GM21381 (cell line): ENCODE data around the gene AHCY.

Experiments
- ATAC-seq: cut with Tn5 transposase; IDR thresholded peaks from one replicate; pipeline ENCODE4 v1.9.1; 2021; ENCODE audit warnings: mild to moderate bottlenecking, moderate library complexity; ENCODE audit not compliant: unreplicated experiment

Gene AHCY

DNA sequence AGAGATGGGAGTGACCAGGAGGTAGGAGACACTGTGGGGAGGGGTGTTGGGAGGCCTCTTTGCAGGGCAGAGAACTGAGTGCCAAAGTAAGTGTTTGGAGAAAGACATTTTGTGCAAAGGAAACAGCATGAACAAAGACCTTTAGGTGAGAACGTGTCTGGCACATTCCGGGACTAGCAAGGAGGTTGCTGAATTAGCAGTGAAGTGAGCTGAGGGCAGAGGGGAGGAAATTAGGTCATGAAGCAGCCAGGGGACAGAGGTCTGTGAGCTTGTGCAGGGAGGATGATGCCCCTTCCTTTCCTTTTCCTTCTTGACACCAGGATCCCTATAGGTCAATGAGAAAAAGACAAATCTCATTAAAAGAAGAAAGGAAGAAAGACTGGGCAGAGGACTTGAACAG, 21.4 kb upstream of the AHCY start:
- ATAC-seq = no peak

DNA sequence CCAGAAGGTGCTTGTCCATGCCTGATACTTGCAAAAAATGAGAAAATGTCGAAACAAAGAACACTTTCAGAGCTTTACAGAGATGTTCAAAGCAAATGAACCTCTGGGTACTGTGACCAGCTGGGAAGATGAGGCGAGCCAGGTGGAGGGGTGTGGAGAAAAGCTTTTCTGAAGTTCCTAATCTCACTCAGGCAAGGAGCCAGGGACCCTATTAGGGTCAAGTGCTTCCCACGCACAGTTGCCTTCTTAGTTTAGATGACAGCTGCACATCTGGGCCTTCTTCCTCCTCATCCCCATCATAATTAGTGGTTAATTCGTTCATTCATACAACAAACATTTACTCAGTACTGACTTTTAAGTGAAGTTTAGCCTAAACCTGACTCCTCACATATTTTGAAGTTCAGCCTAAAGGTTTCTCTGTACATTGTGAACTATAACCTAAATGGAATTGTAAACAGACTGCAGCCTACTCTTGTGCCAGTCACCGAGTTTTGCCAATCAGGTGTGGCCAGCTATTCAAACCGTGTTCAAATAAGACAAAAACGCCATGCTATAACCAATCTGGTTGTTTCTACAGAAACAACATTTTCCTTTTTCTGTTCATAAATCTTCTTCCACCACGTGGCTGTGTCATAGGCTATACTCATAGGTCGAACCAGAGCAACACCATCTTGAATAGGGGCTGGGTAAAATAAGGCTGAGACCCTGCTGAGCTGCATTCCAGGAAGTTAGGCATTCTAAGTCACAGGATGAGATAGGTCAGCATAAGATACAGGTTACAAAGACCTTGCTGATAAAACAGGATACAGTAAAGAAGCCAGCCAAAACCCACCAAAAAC, 19.3 kb upstream of the AHCY start:
- ATAC-seq = no peak

DNA sequence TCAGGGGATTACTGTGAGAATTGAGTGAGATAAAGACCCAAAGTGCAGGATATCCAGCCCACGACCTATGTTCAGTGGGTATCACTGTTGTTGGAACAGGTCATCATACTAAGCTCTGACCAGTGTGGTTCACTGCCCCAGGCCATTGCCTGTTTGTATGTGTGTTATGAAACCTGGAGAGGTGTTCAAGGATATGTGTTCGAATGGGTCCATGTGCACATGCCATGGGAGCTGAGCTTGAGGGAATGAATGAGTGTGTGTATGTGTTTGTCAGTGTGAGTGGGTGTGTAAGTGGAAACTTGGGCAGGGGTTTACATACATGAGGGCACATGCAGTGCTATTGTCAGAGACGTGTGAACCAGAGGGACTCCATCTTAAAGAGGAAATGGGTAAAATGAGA, 17.7 kb upstream of the AHCY start:
- ATAC-seq = no peak

DNA sequence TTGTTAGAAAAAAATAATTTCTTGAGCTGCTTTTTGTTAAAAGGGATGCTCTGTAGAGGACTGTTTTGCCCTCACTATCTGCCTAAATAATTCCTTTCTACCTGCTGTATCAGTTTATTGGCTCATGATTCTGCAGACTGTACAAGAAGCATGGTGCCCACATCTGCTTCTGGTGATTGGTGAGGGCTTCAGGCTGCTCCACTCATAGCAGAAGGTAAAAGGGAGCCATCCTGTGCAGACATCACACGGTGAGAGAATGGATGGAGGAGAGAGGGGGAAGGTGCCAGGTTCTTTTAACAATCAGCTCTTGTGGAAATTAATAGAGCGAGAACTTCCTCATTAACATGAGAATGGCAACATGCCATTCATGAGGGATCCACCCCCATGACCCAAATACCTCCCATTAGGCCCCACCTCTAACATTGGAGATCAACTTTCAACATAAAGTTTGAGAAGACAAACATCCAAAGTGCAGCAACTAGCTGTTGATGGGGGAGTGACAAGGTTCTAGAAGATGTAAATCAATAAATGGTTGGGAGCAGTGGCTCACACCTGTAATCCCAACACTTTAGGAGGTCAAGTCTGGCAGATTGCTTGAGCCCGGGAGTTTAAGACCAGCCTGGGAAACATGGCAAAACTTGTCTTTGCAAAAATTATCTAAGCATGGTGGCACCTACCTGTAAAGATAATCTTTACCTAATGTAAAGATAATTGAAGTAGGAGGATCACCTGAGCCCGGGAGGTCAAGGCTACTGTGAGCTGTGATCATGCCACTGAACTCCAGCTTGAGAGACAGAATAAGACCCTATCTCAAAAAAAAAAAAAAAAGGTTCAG, 15.7 kb upstream of the AHCY start:
- ATAC-seq = no peak

DNA sequence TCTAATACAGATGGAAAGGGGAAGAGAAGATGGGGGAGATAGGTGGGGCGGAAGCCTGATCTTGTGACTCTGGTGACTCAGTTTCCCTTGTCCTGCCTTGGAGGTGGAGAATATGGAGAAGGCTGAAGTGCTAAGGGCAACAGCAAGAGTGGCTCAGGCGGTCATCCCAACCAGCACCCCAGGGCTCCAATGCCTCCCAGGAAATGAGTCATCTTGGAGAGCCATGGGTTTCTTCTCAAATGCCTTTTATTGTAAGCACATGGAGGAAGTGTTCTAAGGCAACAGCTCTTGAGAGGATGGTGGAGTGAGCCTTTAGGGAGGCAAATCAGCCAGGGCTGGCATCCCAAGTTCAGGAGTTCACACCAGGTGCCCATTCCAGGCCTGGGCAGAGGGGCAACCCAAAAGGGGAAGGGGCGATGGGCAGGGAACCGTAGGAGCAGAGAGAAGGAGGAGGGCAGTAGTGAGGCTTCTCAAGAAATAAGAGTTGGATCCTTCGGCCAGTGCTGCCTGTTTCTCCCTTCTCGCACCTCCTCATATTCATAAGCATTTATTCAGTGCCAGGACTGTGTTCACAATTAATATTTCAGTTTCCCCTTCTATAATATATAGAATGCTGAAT, 13.2 kb upstream of the AHCY start:
- ATAC-seq = no peak

DNA sequence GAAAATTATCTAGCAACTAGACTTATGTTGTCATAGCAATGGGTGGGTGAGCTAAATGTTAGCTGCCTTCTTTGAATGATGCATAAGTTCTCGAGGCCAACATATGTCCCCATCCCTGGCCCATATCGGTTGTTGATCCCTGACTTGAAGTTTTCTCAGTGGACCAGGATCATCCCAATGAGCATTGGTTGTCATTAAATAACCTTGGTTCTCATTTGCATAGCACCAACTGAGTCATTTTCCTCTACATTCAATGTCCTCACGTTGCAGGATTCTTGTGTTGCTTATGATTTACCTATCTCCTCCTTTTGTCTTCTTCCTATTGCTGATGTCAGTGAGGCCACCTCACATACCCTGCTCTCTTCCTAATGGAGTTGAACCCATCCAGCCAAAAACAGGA, 12.1 kb upstream of the AHCY start:
- no peak for ATAC-seq

DNA sequence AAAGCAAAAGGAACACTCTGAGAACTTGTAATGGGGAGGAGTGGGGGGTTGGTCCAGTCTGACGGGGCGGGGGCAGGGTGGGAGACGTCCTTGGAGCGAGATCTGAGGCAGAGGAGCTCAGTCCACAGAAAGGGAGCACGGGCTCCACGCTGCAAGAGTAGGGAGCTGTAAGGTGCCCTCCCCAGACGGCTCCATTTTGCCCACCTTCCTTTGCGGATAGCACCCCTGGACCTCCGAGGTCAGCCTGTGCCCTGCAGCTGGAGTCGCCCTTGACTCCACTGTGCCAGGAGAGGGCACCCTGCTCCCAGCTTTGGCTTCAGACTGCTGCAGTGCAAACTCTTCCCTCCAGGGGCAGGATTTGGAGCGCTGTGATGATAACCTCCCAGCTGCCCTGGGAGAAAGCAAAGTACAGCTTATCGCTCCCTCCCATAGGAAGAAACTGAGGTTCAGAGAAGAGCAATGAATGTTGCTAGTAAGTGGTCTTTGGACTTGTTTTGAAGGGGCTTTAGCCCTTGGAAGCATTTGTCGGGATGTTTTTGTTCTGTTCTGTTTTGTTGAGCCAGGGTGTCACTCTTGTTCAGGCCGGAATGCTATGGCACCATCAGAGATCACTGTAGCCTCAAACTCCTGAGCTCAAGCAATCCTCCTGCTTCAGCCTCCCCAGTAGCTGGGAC, 9.5 kb upstream of the AHCY start:
- no peak for ATAC-seq

DNA sequence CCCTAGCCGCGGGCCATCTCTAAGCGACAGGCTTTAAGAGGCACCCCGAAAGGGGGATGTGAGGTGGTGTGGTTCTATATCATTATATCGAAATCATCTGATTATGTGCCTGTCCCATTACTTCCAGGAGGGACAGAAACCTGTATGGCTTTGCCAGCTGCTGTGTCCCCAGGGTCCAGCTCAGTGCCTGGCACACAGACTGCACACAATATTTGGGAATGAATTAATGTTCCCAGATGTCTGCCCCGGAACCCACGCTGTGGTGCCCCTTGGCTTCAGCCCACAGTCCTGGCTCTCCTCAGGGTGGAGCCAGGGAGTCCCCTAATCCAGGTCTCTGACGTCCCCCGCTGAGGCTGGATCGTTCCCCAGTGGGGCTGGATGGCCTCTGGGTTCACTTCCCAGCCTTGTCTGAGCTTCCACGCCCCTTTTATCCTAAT, 8.9 kb upstream of the AHCY start:
- no peak for ATAC-seq

DNA sequence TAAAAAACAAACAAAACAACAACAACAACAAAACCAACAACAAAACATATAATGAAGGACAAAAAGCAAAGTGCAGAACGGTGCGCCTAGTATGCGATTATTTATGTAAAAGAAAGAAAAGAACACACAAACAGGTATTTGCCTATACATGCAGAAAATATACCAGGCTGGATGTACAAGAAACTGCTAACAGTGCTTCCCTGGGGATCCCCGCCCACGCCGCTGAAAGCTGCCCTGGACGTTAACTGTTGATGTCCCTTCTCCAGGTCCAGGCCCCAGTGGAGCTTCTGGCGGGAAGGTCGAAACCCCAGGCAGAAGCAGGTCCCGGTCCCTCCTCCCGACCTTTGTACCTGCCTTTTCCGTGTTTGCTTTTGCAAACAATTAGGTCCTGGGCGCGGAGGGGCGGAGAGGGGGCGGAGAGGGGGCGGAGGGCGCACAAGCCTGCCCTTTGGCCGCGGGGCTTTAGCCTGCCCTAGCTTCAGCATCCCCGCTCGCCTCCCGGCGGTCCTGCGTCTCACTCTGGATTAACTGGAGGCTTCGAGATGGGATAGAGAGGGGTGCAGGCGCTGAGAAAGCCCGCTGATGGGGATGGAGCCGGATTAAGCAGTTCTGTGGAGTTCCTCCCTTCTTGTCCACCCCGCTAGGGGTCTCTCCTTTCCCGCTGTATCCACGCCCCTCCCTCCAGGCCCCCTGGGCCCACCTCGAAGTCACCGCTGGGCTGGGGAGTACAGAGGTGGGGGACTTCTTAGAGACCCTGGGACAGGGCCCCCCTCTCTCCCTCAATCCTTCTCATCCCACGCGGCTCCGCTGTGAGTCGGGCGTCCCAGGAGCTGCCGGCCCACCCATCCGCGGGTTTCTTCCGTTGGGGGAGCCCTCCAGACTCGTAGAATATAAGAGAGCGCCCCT, 8.2 kb upstream of the AHCY start:
- no peak for ATAC-seq

DNA sequence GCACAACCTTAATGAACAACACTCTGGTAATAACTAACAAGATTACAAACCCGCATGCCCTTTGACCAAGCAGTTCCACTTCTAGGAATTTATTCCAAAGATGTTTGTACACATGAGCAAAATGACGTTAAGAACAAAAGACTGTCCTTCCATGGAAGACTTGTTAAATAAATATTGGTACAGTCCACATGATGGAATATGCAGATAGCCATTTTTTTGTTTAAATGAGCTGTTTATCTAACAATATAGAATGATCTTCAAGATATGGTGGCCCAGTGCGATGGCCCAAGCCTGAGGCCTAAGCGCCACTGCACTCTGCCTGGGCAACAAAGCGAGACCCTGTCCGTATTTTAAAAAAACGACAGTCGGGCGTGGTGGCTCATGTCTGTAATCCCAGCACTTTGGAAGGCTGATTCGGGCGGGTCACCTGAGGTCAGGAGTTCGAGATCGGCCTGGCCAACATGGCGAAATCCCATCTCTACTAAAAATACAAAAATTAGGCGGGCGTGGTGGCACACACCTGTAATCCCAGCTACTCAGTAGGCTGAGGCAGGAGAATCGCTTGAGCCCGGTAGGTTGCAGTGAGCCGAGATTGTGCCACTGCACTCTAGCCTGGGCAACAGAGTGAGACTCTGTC, 7.4 kb upstream of the AHCY start:
- no peak for ATAC-seq

DNA sequence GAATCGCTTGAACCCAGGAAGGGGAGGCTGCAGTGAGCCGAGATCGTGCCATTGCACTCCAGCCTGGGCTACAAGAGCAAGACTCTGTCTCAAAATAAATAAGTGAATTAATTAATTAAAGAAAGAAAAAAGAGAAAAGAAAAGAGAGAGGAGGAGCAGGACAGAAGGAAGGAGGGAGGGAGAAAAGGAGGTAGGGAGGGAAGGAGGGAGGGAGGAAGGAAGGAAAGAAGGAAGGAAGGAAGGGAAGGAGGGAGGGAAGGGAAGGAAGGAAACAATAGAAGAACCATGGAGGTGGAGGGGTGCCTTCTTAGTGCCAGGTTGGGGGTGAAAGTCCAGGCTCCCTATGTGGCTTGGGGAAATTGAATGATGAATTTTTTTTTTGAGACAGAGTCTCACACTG, 6.5 kb upstream of the AHCY start:
- no peak for ATAC-seq

DNA sequence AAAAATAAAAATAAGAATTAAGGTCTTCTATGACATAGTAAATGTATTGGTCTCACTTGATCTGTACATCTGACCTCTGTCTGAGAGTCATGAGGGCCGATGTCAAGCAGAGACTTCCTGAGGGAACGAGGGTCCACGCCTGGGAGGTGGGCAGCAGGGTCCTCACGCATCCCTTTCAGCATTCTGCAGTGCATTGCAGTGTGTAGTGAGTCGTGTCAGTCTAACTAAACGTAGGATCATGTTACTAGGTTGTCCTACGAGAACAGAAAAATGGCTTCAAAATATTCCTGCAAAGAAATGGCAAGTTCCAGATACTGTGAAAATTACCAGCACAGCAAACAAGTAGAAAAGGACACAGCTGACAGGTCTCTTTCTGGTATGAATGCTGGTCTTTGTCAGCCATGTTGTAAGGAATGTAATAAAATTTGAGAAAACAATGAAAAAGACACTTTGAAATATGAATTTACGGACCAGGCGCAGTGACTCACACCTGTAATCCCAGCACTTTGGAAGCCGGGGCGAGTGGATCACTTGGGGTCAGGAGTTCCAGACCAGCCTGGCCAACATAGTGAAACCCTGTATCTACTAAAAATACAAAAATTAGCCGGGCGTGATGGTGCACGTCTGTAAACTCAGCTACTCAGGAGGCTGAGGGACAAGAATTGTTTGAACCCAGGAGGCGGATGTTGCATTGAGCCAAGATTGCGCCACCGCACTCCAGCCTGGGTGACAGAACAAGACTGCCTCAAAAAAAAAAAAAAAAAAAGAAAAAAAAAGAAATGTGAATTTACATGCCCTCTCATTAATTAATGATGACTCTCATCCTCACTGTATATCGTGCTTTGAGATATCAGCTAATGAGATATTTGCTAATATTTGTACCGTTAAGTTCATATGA, 2.4 kb upstream of the AHCY start:
- ATAC-seq = no peak

DNA sequence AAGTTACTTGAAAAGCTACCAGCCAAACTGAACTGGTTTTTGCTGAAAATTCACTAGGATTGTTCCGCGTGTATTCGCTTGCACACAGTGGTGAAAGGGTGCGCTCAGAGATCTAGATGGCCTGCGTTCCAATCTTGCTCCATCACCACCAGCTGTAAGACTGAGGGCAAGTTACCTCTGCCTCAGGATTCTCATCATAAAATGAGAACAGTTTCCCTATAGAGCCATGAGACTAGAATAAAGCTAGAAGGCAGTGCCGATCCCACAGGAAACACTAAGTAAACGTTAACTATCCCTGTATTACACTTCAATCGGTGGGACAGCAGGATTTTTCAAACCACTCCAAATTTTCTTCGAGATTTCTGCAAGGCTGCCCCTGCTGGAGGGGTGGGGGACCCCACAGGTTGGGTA, 838 bp downstream of the AHCY start:
- ATAC-seq = no peak

DNA sequence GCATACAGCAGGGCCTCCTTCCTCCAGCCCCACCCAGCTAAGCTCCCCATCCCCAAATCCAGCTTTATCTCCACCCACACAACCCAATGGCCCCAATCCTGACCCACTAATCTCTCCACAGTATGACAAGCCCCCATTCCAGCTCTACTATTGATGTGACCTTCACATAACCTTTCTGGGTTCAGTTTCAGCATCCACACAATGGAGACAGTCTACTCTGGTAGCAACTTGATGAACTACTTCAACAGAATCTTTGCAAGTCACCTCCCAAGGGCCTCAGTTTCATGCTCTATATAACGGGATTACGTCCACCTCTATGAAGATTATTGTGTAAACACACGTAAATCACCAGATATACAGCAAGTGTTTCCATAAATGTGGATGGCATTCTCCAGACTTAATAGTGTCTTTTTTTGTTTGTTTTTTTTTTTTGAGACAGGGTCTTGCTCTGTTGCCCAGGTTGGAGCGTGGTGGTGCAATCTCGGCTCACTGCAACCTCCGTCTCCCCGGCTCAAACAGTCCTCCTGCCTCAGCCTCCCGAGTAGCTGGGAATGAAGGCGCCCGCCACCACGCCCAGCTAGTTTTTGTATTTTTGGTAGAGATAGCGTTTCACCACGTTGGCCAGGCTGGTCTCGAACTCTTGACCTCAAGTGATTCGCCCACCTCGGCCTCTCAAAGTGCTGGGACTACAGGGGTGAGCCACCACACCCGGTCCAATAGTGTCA, 1.4 kb downstream of the AHCY start:
- no peak for ATAC-seq

DNA sequence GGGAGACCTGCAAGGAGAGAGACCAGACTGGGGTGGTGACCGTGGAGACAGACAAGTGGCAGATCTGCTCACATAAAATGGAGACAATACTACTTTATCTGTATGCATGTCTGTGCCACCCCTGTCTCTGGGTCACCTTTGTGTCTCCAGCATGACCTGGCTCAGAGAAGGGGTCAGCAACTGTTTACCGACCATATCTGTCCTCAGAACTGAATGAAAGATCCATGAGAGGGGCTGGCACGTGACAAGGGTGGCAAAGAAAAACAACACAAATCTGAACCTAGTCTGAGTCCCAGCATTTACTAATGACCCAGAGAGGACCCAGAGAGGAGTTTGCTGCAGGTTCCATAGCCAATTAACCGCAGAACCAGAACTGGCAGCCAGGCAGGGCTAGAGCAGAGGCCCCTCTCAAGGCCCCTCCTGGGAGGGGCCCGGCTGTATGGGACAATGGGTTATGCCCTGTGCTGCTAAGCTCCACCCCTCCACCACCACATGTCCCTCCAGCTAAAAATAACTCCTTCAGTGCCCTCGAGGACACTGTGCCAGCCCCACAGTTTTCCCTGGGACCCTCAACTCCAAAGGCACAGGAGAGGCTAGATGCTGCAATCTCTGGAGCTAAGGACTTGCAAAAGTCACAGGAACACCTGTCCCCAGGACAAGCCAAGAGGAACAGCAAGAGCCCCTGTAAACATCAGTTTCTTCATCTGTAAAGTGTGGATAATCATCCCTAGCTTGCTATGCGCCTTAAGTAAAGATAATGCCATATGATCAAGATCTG, 2.2 kb downstream of the AHCY start:
- no peak for ATAC-seq

DNA sequence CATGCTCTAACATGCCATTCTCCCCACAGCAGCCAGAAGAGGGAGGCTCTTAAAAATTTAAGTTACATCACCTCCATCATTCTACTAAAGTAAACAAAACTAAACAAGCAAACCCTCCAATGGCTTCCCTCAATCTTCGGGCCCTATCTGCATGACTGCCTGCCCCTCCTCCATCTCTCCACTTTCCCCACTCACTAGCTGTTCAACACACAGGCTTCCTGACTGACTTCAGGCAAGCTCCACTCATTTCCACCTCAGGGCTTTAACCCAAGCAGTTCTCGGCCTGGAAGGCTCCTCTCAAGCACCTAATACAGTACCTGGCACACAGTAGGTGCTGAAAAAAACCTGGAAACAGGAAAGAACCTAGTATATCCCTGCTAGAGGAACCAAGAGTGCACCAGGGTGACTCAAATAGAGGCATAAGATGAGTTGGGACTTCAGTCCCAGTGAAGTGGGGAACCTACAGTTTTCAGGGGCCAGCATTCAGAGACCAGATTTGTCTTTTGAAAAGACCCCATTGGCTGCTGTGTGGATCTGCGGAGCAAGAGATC, 2.8 kb downstream of the AHCY start:
- no peak for ATAC-seq
